H1 (cell line): ENCODE results near the gene GRM1. TPM values are rescaled to one million over a fixed set of nuclear protein-coding genes. Genes with fewer than 3 reads are reported as not detected.

Source experiments
- CTCF ChIA-PET: fragments of 300-600 bp; sonication (Branson Sonifier 250); formaldehyde crosslinking; loops from one replicate; lab custom pipeline; 2021; ENCODE audit not compliant: partially characterized antibody; lab: Charles Lee
- POLR2A ChIA-PET: fragments of 300-600 bp; sonication (Branson Sonifier 250); formaldehyde crosslinking; loops from one replicate; lab custom pipeline; 2021; ENCODE audit warnings: inconsistent platforms; ENCODE audit not compliant: partially characterized antibody; lab: Charles Lee
- DNase-seq, 2 experiments: peaks; one replicate each; pipeline versions ENCODE4 v3.0.0 to v3.0.0-alpha.2; 2010 to 2022; ENCODE audit warnings: low spot score in 2 of 2, low read depth in 1 of 2, mixed read lengths in 1 of 2
- FAIRE-seq: peaks from 2 replicates; lab custom pipeline; 2011; peaks lifted over from hg19 to GRCh38; lab: Jason Lieb, UNC
- H2AFZ ChIP-seq: 2 replicates; pipeline ENCODE4 v1.8.1; 2012; ENCODE audit warnings: low read length, inconsistent platforms
- H2AK5ac ChIP-seq: 2 replicates; pipeline ENCODE4 v1.6.1; 2013; ENCODE audit warnings: low read depth, low read length
- H2BK120ac ChIP-seq: replicated peaks from 2 replicates; pipeline ENCODE3; 2013; ENCODE audit warnings: low read depth, low read length, inconsistent platforms
- H2BK12ac ChIP-seq: 2 replicates; pipeline ENCODE4 v1.6.1; 2013; ENCODE audit warnings: low read depth, low read length
- H2BK15ac ChIP-seq: 2 replicates; pipeline ENCODE4 v1.6.1; 2013; ENCODE audit warnings: low read length
- H2BK20ac ChIP-seq: 2 replicates; pipeline ENCODE4 v1.6.1; 2013; ENCODE audit warnings: low read length
- H2BK5ac ChIP-seq: 2 replicates; pipeline ENCODE4 v1.6.1; 2013; ENCODE audit warnings: low read depth, low read length
- H3K14ac ChIP-seq: 2 replicates; pipeline ENCODE4 v1.6.1; 2013; ENCODE audit warnings: inconsistent platforms; ENCODE audit not compliant: insufficient read length
- H3K18ac ChIP-seq: 2 replicates; pipeline ENCODE4 v1.6.1; 2013; ENCODE audit warnings: low read length; ENCODE audit errors: extremely low read depth
- H3K23ac ChIP-seq: 2 replicates; pipeline ENCODE4 v1.6.1; 2013; ENCODE audit warnings: inconsistent platforms; ENCODE audit not compliant: insufficient read length
- H3K23me2 ChIP-seq: 2 replicates; pipeline ENCODE4 v1.6.1; 2013; ENCODE audit warnings: low read depth, low read length
- H3K27ac ChIP-seq: 2 replicates; pipeline ENCODE4 v1.6.1; 2011; ENCODE audit warnings: low read depth, low read length, inconsistent platforms
- H3K27me3 ChIP-seq, 4 experiments: replicated peaks in 1 of 4; 1 replicate in 1 of 4; 2 replicates in 3 of 4; pipeline versions ENCODE4 v1.6.1 to v1.8.1; 2011 to 2013; ENCODE audit warnings: low read length in 3 of 4, mild to moderate bottlenecking in 3 of 4, inconsistent platforms in 2 of 4, mixed read lengths in 2 of 4, moderate library complexity in 1 of 4; ENCODE audit not compliant: control insufficient read depth in 3 of 4, insufficient read depth in 3 of 4; ENCODE audit errors: extremely low read depth in 1 of 4
- H3K36me3 ChIP-seq, 4 experiments: 2 replicates each; pipeline versions ENCODE4 v1.6.1 to v1.8.1; 2011 to 2013; ENCODE audit warnings: mild to moderate bottlenecking in 4 of 4, low read length in 3 of 4, moderate library complexity in 2 of 4, control low read depth in 1 of 4, inconsistent platforms in 1 of 4; ENCODE audit not compliant: insufficient read depth in 4 of 4, control insufficient read depth in 2 of 4
- H3K4ac ChIP-seq: replicated peaks from 2 replicates; pipeline ENCODE3; 2013; ENCODE audit warnings: low read length, low read depth, mixed read lengths, inconsistent platforms; ENCODE audit not compliant: insufficient read length
- H3K4me1 ChIP-seq, 4 experiments: replicated peaks in 1 of 4; 1 replicate in 1 of 4; 2 replicates in 3 of 4; pipeline versions ENCODE4 v1.6.1 to v1.8.1; 2011 to 2013; ENCODE audit warnings: low read length in 3 of 4, inconsistent platforms in 2 of 4, mixed read lengths in 1 of 4; ENCODE audit not compliant: insufficient read depth in 4 of 4, control insufficient read depth in 3 of 4
- H3K4me2 ChIP-seq, 2 experiments: 2 replicates each; pipeline versions ENCODE4 v1.6.1 to v1.8.1; 2011 to 2013; ENCODE audit warnings: low read depth in 2 of 2, low read length in 2 of 2, control low read depth in 1 of 2, inconsistent platforms in 1 of 2, mild to moderate bottlenecking in 1 of 2; ENCODE audit not compliant: insufficient read depth in 1 of 2
- H3K4me3 ChIP-seq, 4 experiments: fragments of 200-600, 300-600 bp in 1 of 4; sonication (generic), shearing (Covaris generic), sonication (Bioruptor Twin) in 1 of 4; 2 replicates each; pipeline versions ENCODE4 v1.5.1 to v1.8.1; 2011 to 2016; ENCODE audit warnings: low read length in 4 of 4, low read depth in 3 of 4, control low read depth in 2 of 4, inconsistent platforms in 2 of 4, mild to moderate bottlenecking in 2 of 4, mixed read lengths in 1 of 4, moderate library complexity in 1 of 4; ENCODE audit not compliant: insufficient read depth in 2 of 4; ENCODE audit errors: extremely low read depth in 1 of 4
- H3K56ac ChIP-seq: replicated peaks from 2 replicates; pipeline ENCODE3; 2013; ENCODE audit warnings: low read depth, mild to moderate bottlenecking, mixed read lengths, low read length, inconsistent platforms; ENCODE audit not compliant: insufficient read length
- H3K79me1 ChIP-seq: 2 replicates; pipeline ENCODE4 v1.6.1; 2013; ENCODE audit warnings: low read depth, low read length, control low read depth
- H3K79me2 ChIP-seq, 2 experiments: 2 replicates each; pipeline versions ENCODE4 v1.6.1 to v1.8.1; 2012 to 2013; ENCODE audit warnings: low read length in 2 of 2, mild to moderate bottlenecking in 2 of 2, inconsistent platforms in 1 of 2; ENCODE audit not compliant: insufficient read depth in 2 of 2, control insufficient read depth in 1 of 2
- H3K9ac ChIP-seq, 4 experiments: replicated peaks in 1 of 4; 1 replicate in 1 of 4; 2 replicates in 3 of 4; pipeline versions ENCODE4 v1.6.1 to v1.8.1; 2011 to 2013; ENCODE audit warnings: low read depth in 3 of 4, low read length in 3 of 4, control low read depth in 2 of 4, mild to moderate bottlenecking in 2 of 4, moderate library complexity in 2 of 4, inconsistent platforms in 1 of 4; ENCODE audit errors: extremely low read depth in 1 of 4
- H3K9me3 ChIP-seq, 2 experiments: 2 replicates each; pipeline versions ENCODE4 v1.6.1 to v1.8.1; 2012 to 2013; ENCODE audit warnings: mild to moderate bottlenecking in 2 of 2, moderate library complexity in 2 of 2, control low read depth in 1 of 2, inconsistent platforms in 1 of 2, low read depth in 1 of 2, low read length in 1 of 2, mixed read lengths in 1 of 2; ENCODE audit not compliant: insufficient read depth in 2 of 2
- H4K20me1 ChIP-seq, 2 experiments: replicated peaks in 1 of 2; 2 replicates each; pipeline versions ENCODE3 to v1.8.1; 2011 to 2013; ENCODE audit warnings: inconsistent platforms in 2 of 2, low read length in 2 of 2, mild to moderate bottlenecking in 1 of 2; ENCODE audit not compliant: insufficient read depth in 2 of 2, control insufficient read depth in 1 of 2
- H4K5ac ChIP-seq: 2 replicates; pipeline ENCODE4 v1.6.1; 2013; ENCODE audit warnings: low read length, low read depth, mixed read lengths, inconsistent platforms; ENCODE audit not compliant: insufficient read length
- H4K8ac ChIP-seq: 2 replicates; pipeline ENCODE4 v1.8.0; 2013; ENCODE audit warnings: mild to moderate bottlenecking, moderate library complexity, low read length, inconsistent platforms; ENCODE audit not compliant: insufficient read depth; ENCODE audit errors: extremely low read depth
- H4K91ac ChIP-seq: replicated peaks from 2 replicates; pipeline ENCODE3; 2013; ENCODE audit warnings: low read length, mixed read lengths, inconsistent platforms; ENCODE audit not compliant: insufficient read length
- CBX5 ChIP-seq: fragments of 300-800, 300-1000 bp; sonication (generic); IDR thresholded peaks from 2 replicates; pipeline ENCODE4 v1.7.1; 2016; ENCODE audit warnings: antibody characterized with exemption, low read length, low read depth
- CEBPB ChIP-seq: IDR thresholded peaks from 2 replicates; pipeline ENCODE4 v1.6.1; 2012; ENCODE audit warnings: low read depth, low read length
- E2F6 ChIP-seq: IDR thresholded peaks from 2 replicates; pipeline ENCODE4 v1.6.1; 2012; ENCODE audit warnings: inconsistent platforms
- SIN3A ChIP-seq, 2 experiments: IDR thresholded peaks in 1 of 2; conservative IDR thresholded peaks in 1 of 2; 2 replicates each; pipeline ENCODE4 v1.6.1; 2011 to 2012; ENCODE audit warnings: low read length in 2 of 2, improper control_type of control experiment in 1 of 2, low read depth in 1 of 2, mild to moderate bottlenecking in 1 of 2
- TAF7 ChIP-seq: optimal IDR thresholded peaks from 2 replicates; pipeline ENCODE3; 2011; ENCODE audit warnings: low read depth, mild to moderate bottlenecking, inconsistent platforms, low read length, moderate library complexity, borderline replicate concordance
- WGBS, 2 experiments: shearing (Covaris generic) in 1 of 2; methylation state at CpG; one replicate each; pipeline versions ENCODE4 v1.1.6 to v1.1.7; 2013 to 2015; ENCODE audit warnings: low lambda C conversion rate in 2 of 2, mixed read lengths in 2 of 2, inconsistent platforms in 1 of 2, low coverage in 1 of 2, missing lambda C conversion rate in 1 of 2; ENCODE audit not compliant: insufficient replicate concordance in 2 of 2, insufficient coverage in 1 of 2, insufficient read length in 1 of 2; ENCODE audit errors: extremely low coverage in 1 of 2, missing lambda C conversion rate in 1 of 2; 5-methylcytosine and 5-hydroxymethylcytosine counted together
- polyA plus RNA-seq, 7 experiments: library from polyadenylated mRNA; depleted of rRNA in 3 of 7; stranded (reverse) in 5 of 7; unstranded in 2 of 7; fragments of >200 nt in 5 of 7; fragments of 200-250 nt in 2 of 7; gene quantifications; 1 replicate in 5 of 7; 2 replicates in 1 of 7; 4 replicates in 1 of 7; pipeline versions ENCODE4 v1.2.1 to v1.2.3, GENCODE V29; 2011 to 2013; ENCODE audit warnings: missing spikeins in 2 of 7, mixed read lengths in 2 of 7
- total RNA-seq: library from RNA; stranded (reverse); fragmentation: NEBNext Ultra II Directional; extraction: Animal tissue kit (Norgen Biotek cat#: 25700); gene quantifications from 2 replicates; pipeline ENCODE4 v1.2.1, GENCODE V29; 2021

GRM1 gene
- total and polyA plus RNA-seq, 2 of the 8 experiments (the other 6 are each of a cell fraction or from before 2014, with no cell fraction given): 0.15 to 1.3 TPM

GRCh38 chr6:146191612-146192011 is 162.8 kb downstream of the GRM1 start:
- Histone ChIP-seq H3K4me3 (no peak overlapping the region), H3K9ac (no peak overlapping the region)
- CTCF ChIA-PET: interaction anchor here (1.2 kb wide), 1 partner anchor 23 kb away, joined by 3 read pairs; no protein-coding TSS in a partner anchor

More at GRCh38 chr6:146191612-146192011, 162.8 kb downstream of the GRM1 start:
- Histone ChIP-seq H3K4me2 (no peak overlapping the region), H2AFZ (no peak overlapping the region), H2BK120ac (no peak overlapping the region), H2BK20ac (no peak overlapping the region), H2AK5ac (no peak overlapping the region), H3K14ac (no peak overlapping the region), H2BK5ac (no peak overlapping the region), H3K79me2 (no peaks in the 10 kb centered on the region)
- no peak for FAIRE-seq
- 79% methylated on average over 2 of the region's 2 CpGs; no CpG with 5 or more reads in 1 of the 2 experiments for WGBS, 2 experiments
- no peak for TF ChIP-seq TAF7
- TF ChIP-seq E2F6: no peak
- no peak for TF ChIP-seq CBX5
- TF ChIP-seq SIN3A (conservative IDR thresholded peaks at IDR 0.05 in 1 of 2, IDR thresholded peaks at IDR 0.05 in 1 of 2; ENCODE audit: low read depth in 1 of 2, low read length in 2 of 2): no peak
- no peak for TF ChIP-seq CEBPB
- TF ChIP-seq, all 59 proteins: peak for 0
- no peak overlapping the region for H3K23ac ChIP-seq
- H3K56ac ChIP-seq: no peak overlapping the region
- no peak for DNase-seq
- H3K27me3 ChIP-seq: no peaks in the 10 kb centered on the region
- no peak overlapping the region for H3K4ac ChIP-seq
- no peaks in the 10 kb centered on the region for H3K79me1 ChIP-seq
- no peak overlapping the region for H4K91ac ChIP-seq
- no peaks in the 10 kb centered on the region for H3K23me2 ChIP-seq
- H4K8ac ChIP-seq: no peak overlapping the region
- no peak overlapping the region for H2BK12ac ChIP-seq
- POLR2A ChIA-PET: no interaction called here
- no peak overlapping the region for H3K27ac ChIP-seq
- no peaks in the 10 kb centered on the region for H3K36me3 ChIP-seq
- no peaks in the 10 kb centered on the region for H4K20me1 ChIP-seq
- H3K18ac ChIP-seq: no peak overlapping the region
- no peaks in the 10 kb centered on the region for H3K4me1 ChIP-seq
- no peak overlapping the region for H4K5ac ChIP-seq
- no peaks in the 10 kb centered on the region for H3K9me3 ChIP-seq
- H2BK15ac ChIP-seq: no peak overlapping the region
